Right lobe of liver (tissue), 6 donors: ENCODE data around the gene COA1. TPM values are rescaled to one million over a fixed set of nuclear protein-coding genes. Genes with fewer than 3 reads are reported as not detected.

Experiments used
- ATAC-seq, 4 donors: fragments of 200-7000 bp; cut with Tn5 transposase; one replicate each; pipeline ENCODE4 v1.9.1; 2020; ENCODE audit warnings: mild to moderate bottlenecking in 4 of 4, moderate library complexity in 4 of 4
- DNase-seq, 3 donors: peaks; one replicate each; pipeline ENCODE4 v3.0.0-alpha.2; 2020
- H3K27ac ChIP-seq, 3 donors: fragments of 200-600 bp; one replicate each; pipeline ENCODE4 v1.8.0; 2022
- H3K27me3 ChIP-seq, 2 donors: fragments of 200-600 bp; one replicate each; pipeline ENCODE4 v1.8.0; 2022
- H3K36me3 ChIP-seq, 4 donors: fragments of 200-600 bp; sonication (generic) in 1 of 4; one replicate each; pipeline versions ENCODE4 v1.5.1 to v1.8.0; 2017 to 2022; ENCODE audit warnings: control low read depth in 1 of 4
- H3K4me1 ChIP-seq, 4 donors: fragments of 200-600 bp; sonication (generic) in 1 of 4; one replicate each; pipeline versions ENCODE4 v1.5.1 to v1.8.0; 2017 to 2022; ENCODE audit warnings: control low read depth in 1 of 4
- H3K4me3 ChIP-seq, 3 donors: fragments of 200-600 bp; one replicate each; pipeline ENCODE4 v1.8.0; 2022
- H3K9me3 ChIP-seq, 4 donors: fragments of 200-600 bp; sonication (generic) in 1 of 4; one replicate each; pipeline versions ENCODE4 v1.5.1 to v1.8.0; 2017 to 2022; ENCODE audit warnings: control low read depth in 1 of 4
- POLR2A ChIP-seq: fragments of 450-650 bp; IDR thresholded peaks from one replicate; pipeline ENCODE4 v1.6.1; 2017; ENCODE audit warnings: antibody characterized with exemption, mild to moderate bottlenecking
- WGBS: methylation state at CpG from one replicate; pipeline ENCODE4 v1.1.6; 2018; ENCODE audit warnings: low coverage, low lambda C conversion rate; ENCODE audit not compliant: insufficient coverage; ENCODE audit errors: missing lambda C conversion rate; 5-methylcytosine and 5-hydroxymethylcytosine counted together
- intact Hi-C, 2 donors: fragments of 100-400 bp; cut with DNase I; formaldehyde crosslinking; loops; one replicate each; pipeline versions ENCODE4 v1.11.2 to v1.14.1; 2022
- total RNA-seq, 6 experiments: library from RNA; depleted of rRNA in 2 of 6; stranded (reverse); fragments of >200 nt in 2 of 6; fragmentation: NEBNext Ultra II Directional in 3 of 6; extraction: Animal tissue kit (Norgen Biotek cat#: 25700) in 3 of 6; gene quantifications; one replicate each; pipeline versions ENCODE4 v1.1.0 to v1.2.4, GENCODE V29; 2016 to 2023
- TF ChIP-seq, protein P1 (sequence below), 4 donors: fragments of 200-600 bp in 3 of 4; fragments of 450-650 bp in 1 of 4; IDR thresholded peaks; one replicate each; pipeline versions ENCODE4 v1.5.1 to v1.8.0; 2016 to 2022; ENCODE audit warnings: antibody characterized with exemption in 4 of 4, mild to moderate bottlenecking in 2 of 4
- donor health status: DM: no; HTN: yes; CAD: no.
- donor health status: DM: no; HTN: no; CAD: no.
- donor health status: DM: no; HTN: no; CAD: no.
- donor health status: DM: no; HTN: yes; CAD: no.
- donor health status: DM: no; HTN: yes; CAD: no.

Gene COA1
- total RNA-seq, 6 experiments from 2014 or later: 15.8 to 35.6 (median 19.9) TPM

DNA sequence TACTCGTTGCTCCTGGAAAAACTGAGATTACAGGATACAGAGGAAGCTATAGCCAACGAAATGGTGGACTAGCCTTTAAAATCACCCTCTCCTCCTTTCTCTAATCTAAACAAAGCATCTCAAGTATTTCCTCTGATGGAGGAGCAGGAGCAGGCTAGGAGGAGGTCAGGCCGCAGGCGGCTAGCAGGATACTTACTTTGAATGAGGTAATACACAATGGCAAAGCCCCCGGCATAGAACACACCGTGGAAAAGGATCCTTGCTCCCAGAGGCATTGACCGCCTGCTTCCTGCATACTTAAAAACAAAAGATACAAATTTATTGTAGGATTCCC, 82.0 kb downstream of the COA1 start:
- Histone ChIP-seq H3K4me1 (peaks cover 0 to 19% (median 7%) of the 10 kb centered on the region in 4 donors), H3K27ac (peak overlapping the region; percentile 47 to 76 (median 67)), H3K4me3 (no peak overlapping the region), H3K27me3 (no peaks in the 10 kb centered on the region), H3K9me3 (no peaks in the 10 kb centered on the region), H3K36me3 (peaks cover 0 to 6% (median 0%) of the 10 kb centered on the region in 4 donors)
- WGBS: 61% methylated on average over 7 of the region's 7 CpGs
- ATAC-seq: peak in 1 of 4 donors; percentile 36
- no peak for DNase-seq
- intact Hi-C loops: no loop called here
- TF ChIP-seq, protein P1, sequence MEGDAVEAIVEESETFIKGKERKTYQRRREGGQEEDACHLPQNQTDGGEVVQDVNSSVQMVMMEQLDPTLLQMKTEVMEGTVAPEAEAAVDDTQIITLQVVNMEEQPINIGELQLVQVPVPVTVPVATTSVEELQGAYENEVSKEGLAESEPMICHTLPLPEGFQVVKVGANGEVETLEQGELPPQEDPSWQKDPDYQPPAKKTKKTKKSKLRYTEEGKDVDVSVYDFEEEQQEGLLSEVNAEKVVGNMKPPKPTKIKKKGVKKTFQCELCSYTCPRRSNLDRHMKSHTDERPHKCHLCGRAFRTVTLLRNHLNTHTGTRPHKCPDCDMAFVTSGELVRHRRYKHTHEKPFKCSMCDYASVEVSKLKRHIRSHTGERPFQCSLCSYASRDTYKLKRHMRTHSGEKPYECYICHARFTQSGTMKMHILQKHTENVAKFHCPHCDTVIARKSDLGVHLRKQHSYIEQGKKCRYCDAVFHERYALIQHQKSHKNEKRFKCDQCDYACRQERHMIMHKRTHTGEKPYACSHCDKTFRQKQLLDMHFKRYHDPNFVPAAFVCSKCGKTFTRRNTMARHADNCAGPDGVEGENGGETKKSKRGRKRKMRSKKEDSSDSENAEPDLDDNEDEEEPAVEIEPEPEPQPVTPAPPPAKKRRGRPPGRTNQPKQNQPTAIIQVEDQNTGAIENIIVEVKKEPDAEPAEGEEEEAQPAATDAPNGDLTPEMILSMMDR (IDR thresholded peaks at IDR 0.05): no peak
- TF ChIP-seq POLR2A: no peak

DNA sequence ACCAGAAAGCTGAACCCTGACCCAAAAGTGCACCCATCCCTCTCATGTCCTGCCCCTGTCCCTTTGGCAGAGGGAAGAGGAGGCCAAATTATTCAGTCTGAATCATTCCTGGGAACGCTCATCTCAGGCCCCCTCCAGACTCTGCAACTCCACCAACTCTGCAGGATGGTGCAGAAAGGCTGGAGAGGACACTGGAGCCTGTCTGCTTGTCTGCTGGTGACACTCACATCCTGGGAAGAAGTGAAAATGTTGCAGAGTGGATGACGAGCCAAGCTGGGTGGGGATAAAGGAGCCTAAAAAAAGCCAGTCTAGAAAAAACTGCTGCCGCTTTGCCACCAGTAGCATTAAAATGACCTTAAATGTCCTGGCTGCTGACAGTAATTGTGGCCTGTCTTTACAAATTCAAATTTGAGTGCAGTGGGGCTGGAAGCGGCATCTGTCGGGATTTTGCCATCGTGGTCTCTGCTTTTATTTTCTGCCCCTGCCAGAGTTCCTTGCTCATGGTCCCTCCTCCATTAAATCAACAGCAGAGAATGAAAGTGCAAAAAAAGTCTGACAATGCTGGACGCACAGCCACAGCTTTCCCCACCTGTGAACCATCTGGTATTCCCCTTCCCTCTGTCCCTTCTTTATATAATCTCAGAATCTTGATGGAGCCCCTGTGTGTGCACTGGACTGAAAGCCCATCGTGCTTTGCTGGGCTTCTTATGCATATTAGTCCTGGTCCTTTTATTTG, 82.6 kb downstream of the COA1 start:
- intact Hi-C loops: no loop called here
- Histone ChIP-seq H3K27ac (peak overlapping the region; percentile 47 to 76 (median 67)), H3K4me3 (no peak overlapping the region), H3K36me3 (peaks cover 0 to 6% (median 0%) of the 10 kb centered on the region in 4 donors), H3K9me3 (no peaks in the 10 kb centered on the region), H3K27me3 (no peaks in the 10 kb centered on the region), H3K4me1 (peaks cover 0 to 19% (median 7%) of the 10 kb centered on the region in 4 donors)
- TF ChIP-seq, protein P1 (IDR thresholded peaks at IDR 0.05): no peak
- no peak for TF ChIP-seq POLR2A
- DNase-seq: no peak
- no peak for ATAC-seq
- whole genome bisulfite sequencing: 56% methylated on average over 8 of the region's 8 CpGs

DNA sequence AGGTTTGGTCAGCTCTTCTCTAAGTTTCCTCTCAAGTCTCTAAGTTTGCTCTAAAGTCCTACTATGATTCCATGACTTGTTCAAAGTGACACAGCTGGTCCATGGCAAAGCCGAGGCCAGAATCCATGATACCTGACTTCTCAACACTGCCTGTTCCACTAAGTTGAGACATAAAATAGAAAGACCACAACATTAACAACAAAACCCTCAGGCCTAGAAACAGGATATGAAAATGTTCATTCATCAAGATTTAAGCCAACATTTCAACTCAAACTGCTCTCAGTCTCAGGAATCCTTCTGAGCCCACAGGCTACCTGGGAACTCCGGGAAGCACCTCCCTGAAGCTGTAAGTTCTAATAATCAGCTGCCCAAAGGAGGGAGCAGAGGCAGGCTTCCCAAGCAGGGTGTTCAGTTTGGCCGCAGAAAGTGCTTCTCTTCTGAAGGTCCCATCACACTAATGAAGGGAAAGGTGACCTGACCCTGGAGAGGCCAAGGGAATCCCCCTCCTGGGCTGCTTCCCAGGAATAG, 83.6 kb downstream of the COA1 start:
- ATAC-seq (no peak), DNase-seq (no peak)
- H3K27me3 ChIP-seq: no peaks in the 10 kb centered on the region
- 91% methylated on average over 2 of the region's 3 CpGs for WGBS
- TF ChIP-seq POLR2A: no peak
- TF ChIP-seq, protein P1 (IDR thresholded peaks at IDR 0.05): no peak
- no peaks in the 10 kb centered on the region for H3K9me3 ChIP-seq
- peaks cover 0 to 6% (median 0%) of the 10 kb centered on the region in 4 donors for H3K36me3 ChIP-seq
- H3K27ac ChIP-seq: peak overlapping the region in 1 of 3 donors; percentile 76
- H3K4me1 ChIP-seq: peaks cover 0 to 25% (median 9%) of the 10 kb centered on the region in 4 donors
- no peak overlapping the region for H3K4me3 ChIP-seq
- intact Hi-C loops: no loop called here

DNA sequence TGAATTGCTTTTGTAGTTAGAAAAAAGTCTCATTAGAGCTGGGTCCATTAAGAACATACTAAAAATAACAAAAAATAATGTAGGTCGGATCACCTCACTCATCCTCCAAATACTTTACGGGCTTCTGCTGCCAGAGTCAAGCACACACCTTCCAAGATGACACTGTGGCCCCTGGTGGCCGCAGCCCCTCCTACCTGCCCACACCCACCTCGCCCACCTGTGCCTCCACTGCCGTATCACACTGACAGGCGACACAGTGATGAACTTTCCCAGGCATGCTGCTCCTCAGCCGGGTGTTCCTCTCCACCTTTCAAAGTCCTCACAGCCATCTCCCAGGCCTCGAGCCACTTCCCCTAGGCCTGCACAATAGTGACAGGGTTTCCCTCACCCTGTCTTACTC, 85.5 kb downstream of the COA1 start:
- no peak for TF ChIP-seq POLR2A
- TF ChIP-seq, protein P1 (IDR thresholded peaks at IDR 0.05): no peak
- no peak overlapping the region for H3K4me3 ChIP-seq
- intact Hi-C loops: no loop called here
- H3K27ac ChIP-seq: no peak overlapping the region
- peaks cover 0 to 6% (median 0%) of the 10 kb centered on the region in 4 donors for H3K36me3 ChIP-seq
- 78% methylated on average over 4 of the region's 8 CpGs for WGBS
- no peaks in the 10 kb centered on the region for H3K9me3 ChIP-seq
- no peaks in the 10 kb centered on the region for H3K27me3 ChIP-seq
- peaks cover 0 to 38% (median 17%) of the 10 kb centered on the region in 4 donors for H3K4me1 ChIP-seq
- DNase-seq (no peak), ATAC-seq (no peak)
